Testis (tissue), 3 donors: ENCODE measurements around the gene ACOX3. TPM values are rescaled to one million over a fixed set of nuclear protein-coding genes. Genes with fewer than 3 reads are reported as not detected.

ENCODE experiments used
- DNase-seq: peaks from one replicate; pipeline ENCODE4 v3.0.0-alpha.2; 2019
- H3K27ac ChIP-seq, 2 donors: fragments of 200-600 bp; sonication (generic); one replicate each; pipeline ENCODE4 v1.5.1; 2019
- H3K27me3 ChIP-seq: fragments of 200-600 bp; sonication (generic); one replicate; pipeline ENCODE4 v1.5.1; 2019
- H3K36me3 ChIP-seq: fragments of 200-600 bp; sonication (generic); one replicate; pipeline ENCODE4 v1.5.1; 2017; ENCODE audit warnings: low read depth; ENCODE audit errors: missing control alignments
- H3K4me1 ChIP-seq: fragments of 200-600 bp; sonication (generic); one replicate; pipeline ENCODE4 v1.5.1; 2019
- H3K4me3 ChIP-seq, 2 donors: fragments of 200-600 bp; sonication (generic); one replicate each; pipeline ENCODE4 v1.5.1; 2017 to 2019
- H3K9me3 ChIP-seq: fragments of 200-600 bp; sonication (generic); one replicate; pipeline ENCODE4 v1.5.1; 2017
- POLR2A ChIP-seq: fragments of 450-650 bp; IDR thresholded peaks from one replicate; pipeline ENCODE4 v1.6.1; 2017; ENCODE audit warnings: antibody characterized with exemption, mild to moderate bottlenecking, moderate library complexity
- WGBS, 2 donors: methylation state at CpG; one replicate each; pipeline ENCODE4 v1.1.5; 2018; 5-methylcytosine and 5-hydroxymethylcytosine counted together
- intact Hi-C: fragments of 100-400 bp; cut with DNase I; formaldehyde crosslinking; loops from one replicate; pipeline ENCODE4 v1.15.1; 2023; ENCODE audit warnings: low total_unique reads
- polyA plus RNA-seq: library from polyadenylated mRNA; stranded (reverse); fragments of 350-450 nt; fragmentation: Illumina TruSeq; extraction: RNeasy Lipid Tissue Mini Kit (QIAGEN cat#74804); gene quantifications from one replicate; pipeline ENCODE4 v1.2.3, GENCODE V29; 2014; ENCODE audit warnings: low read depth, low replicate concordance; ENCODE audit not compliant: insufficient read depth
- total RNA-seq, 2 donors: library from RNA; depleted of rRNA; stranded (reverse); fragments of >200 nt; gene quantifications; one replicate each; pipeline ENCODE4 v1.2.3, GENCODE V29; 2016
- TF ChIP-seq, protein P1 (sequence below), 3 experiments: fragments of 450-650 bp in 2 of 3; fragments of 200-600 bp in 1 of 3; sonication (generic) in 1 of 3; IDR thresholded peaks; one replicate each; pipeline ENCODE4 v1.5.1; 2016 to 2019; ENCODE audit warnings: antibody characterized with exemption in 3 of 3, mild to moderate bottlenecking in 2 of 3, moderate library complexity in 1 of 3

Gene ACOX3
- total and polyA plus RNA-seq, 3 donors from 2014 or later, result 8.6 to 35.9 (median 29.8) TPM

DNA sequence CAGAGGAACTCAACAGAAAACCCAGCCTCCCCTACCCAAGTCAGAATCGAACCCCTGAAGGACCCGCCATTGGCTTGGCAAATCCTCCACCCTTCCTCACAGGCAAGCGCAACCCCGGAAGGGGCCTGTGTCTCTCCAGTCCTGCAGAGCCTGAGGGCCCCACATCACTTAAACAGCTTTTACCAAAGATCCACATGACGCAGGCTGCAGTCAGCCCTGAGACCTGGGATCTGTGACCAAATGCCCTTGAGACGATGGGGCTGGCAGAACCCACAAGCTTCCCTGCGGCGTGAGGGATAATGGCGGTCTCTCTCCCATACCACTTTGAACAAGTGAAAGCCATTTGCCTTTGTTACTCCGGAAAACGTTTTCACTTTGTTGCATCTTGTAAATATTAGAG is 54.9 kb downstream of the ACOX3 start:
- H3K36me3 ChIP-seq, result peaks cover 3% of the 10 kb centered on the region
- no peak overlapping the region for H3K4me3 ChIP-seq
- intact Hi-C loops, result no loop called here
- no peaks in the 10 kb centered on the region for H3K27me3 ChIP-seq
- no peak for DNase-seq
- TF ChIP-seq POLR2A, result no peak
- TF ChIP-seq, protein P1, sequence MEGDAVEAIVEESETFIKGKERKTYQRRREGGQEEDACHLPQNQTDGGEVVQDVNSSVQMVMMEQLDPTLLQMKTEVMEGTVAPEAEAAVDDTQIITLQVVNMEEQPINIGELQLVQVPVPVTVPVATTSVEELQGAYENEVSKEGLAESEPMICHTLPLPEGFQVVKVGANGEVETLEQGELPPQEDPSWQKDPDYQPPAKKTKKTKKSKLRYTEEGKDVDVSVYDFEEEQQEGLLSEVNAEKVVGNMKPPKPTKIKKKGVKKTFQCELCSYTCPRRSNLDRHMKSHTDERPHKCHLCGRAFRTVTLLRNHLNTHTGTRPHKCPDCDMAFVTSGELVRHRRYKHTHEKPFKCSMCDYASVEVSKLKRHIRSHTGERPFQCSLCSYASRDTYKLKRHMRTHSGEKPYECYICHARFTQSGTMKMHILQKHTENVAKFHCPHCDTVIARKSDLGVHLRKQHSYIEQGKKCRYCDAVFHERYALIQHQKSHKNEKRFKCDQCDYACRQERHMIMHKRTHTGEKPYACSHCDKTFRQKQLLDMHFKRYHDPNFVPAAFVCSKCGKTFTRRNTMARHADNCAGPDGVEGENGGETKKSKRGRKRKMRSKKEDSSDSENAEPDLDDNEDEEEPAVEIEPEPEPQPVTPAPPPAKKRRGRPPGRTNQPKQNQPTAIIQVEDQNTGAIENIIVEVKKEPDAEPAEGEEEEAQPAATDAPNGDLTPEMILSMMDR (IDR thresholded peaks at IDR 0.05), result no peak
- 88 to 91% methylated on average over 11 of the region's 11 CpGs for WGBS, 2 donors
- H3K27ac ChIP-seq, result no peak overlapping the region
- peaks cover 6% of the 10 kb centered on the region for H3K4me1 ChIP-seq
- no peaks in the 10 kb centered on the region for H3K9me3 ChIP-seq

- H3K9me3 ChIP-seq, result no peaks in the 10 kb centered on the region
- H3K36me3 ChIP-seq, result peaks cover 3% of the 10 kb centered on the region
- no peak for DNase-seq
- intact Hi-C loops, result no loop called here
- TF ChIP-seq, protein P1 (IDR thresholded peaks at IDR 0.05), result no peak
- TF ChIP-seq POLR2A, result no peak
- H3K27ac ChIP-seq, result no peak overlapping the region
- H3K4me3 ChIP-seq, result no peak overlapping the region
- no peaks in the 10 kb centered on the region for H3K27me3 ChIP-seq
- peaks cover 6% of the 10 kb centered on the region for H3K4me1 ChIP-seq
- WGBS, 2 donors, result 63 to 70% methylated on average over 9 of the region's 9 CpGs
These were observed 55.4 kb downstream of the ACOX3 start for GRCh38 chr4:8385106-8385505.

DNA sequence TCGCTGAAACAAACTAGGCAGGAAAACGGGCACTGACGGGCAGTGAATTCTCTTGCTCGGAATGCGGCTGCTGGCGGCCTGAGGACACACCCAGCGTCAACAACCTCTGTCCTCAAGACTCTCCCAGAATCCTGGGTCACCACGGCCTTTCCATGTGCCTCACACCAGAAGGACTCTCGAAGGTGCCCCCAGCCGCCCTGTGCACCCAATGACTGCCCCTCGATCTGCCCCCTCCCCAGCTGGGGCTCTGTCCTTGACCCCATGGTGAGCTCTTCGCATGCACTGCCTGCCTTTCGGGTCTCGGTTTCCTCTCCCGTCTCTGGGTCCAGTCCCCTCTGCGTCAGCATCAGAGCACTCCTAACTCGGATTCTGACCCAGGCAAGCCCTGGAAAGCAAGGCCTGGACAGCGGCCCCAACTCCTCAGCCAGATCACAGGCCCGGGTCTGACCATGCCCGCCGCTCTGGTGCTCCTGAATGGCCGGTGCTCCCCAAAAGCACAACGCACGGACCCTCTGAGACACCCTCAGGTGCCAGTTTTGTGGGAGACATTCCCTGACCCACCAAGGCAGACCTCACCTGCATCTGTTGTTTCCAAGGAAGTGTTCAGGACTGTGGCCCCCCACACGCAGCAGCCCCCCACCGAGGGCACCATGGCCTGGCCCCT is 56.0 kb downstream of the ACOX3 start:
- Histone ChIP-seq H3K4me3 (no peak overlapping the region), H3K36me3 (peaks cover 3% of the 10 kb centered on the region), H3K27me3 (no peaks in the 10 kb centered on the region), H3K27ac (no peak overlapping the region), H3K9me3 (no peaks in the 10 kb centered on the region), H3K4me1 (peaks cover 6% of the 10 kb centered on the region)
- TF ChIP-seq, protein P1 (IDR thresholded peaks at IDR 0.05), result no peak
- no peak for TF ChIP-seq POLR2A
- intact Hi-C loops, result no loop called here
- no peak for DNase-seq
- WGBS, 2 donors, result 90 to 96% methylated on average over 22 to 26 of the region's 26 CpGs

GRCh38 chr4:8383451-8384160 is 56.9 kb downstream of the ACOX3 start:
- 57 to 85% methylated on average over 17 to 19 of the region's 19 CpGs for WGBS, 2 donors
- H3K27me3 ChIP-seq, result no peaks in the 10 kb centered on the region
- H3K36me3 ChIP-seq, result peaks cover 3% of the 10 kb centered on the region
- DNase-seq, result peak; percentile 19
- TF ChIP-seq POLR2A, result no peak
- TF ChIP-seq, protein P1 (IDR thresholded peaks at IDR 0.05), result no peak
- intact Hi-C loops, result no loop called here
- peaks cover 6% of the 10 kb centered on the region for H3K4me1 ChIP-seq
- no peak overlapping the region for H3K27ac ChIP-seq
- no peaks in the 10 kb centered on the region for H3K9me3 ChIP-seq
- H3K4me3 ChIP-seq, result no peak overlapping the region
